NB4 (cell line): ENCODE measurements around the gene CTBP2.

Source experiments
- MAX ChIP-seq: IDR thresholded peaks from 2 replicates; pipeline ENCODE4 v1.6.1; 2011; ENCODE audit warnings: low read depth, low read length
- MYC ChIP-seq: IDR thresholded peaks from 2 replicates; pipeline ENCODE4 v1.6.1; 2011; ENCODE audit warnings: low read depth, low read length
- POLR2A ChIP-seq: IDR thresholded peaks from 2 replicates; pipeline ENCODE4 v1.6.1; 2011; ENCODE audit warnings: mild to moderate bottlenecking; ENCODE audit not compliant: insufficient read length; ENCODE audit errors: extremely low read depth
- TF ChIP-seq, protein P1 (sequence below): IDR thresholded peaks from one replicate; pipeline ENCODE4 v1.5.1; 2012; ENCODE audit warnings: low read depth, low read length

- TF ChIP-seq, protein P1, sequence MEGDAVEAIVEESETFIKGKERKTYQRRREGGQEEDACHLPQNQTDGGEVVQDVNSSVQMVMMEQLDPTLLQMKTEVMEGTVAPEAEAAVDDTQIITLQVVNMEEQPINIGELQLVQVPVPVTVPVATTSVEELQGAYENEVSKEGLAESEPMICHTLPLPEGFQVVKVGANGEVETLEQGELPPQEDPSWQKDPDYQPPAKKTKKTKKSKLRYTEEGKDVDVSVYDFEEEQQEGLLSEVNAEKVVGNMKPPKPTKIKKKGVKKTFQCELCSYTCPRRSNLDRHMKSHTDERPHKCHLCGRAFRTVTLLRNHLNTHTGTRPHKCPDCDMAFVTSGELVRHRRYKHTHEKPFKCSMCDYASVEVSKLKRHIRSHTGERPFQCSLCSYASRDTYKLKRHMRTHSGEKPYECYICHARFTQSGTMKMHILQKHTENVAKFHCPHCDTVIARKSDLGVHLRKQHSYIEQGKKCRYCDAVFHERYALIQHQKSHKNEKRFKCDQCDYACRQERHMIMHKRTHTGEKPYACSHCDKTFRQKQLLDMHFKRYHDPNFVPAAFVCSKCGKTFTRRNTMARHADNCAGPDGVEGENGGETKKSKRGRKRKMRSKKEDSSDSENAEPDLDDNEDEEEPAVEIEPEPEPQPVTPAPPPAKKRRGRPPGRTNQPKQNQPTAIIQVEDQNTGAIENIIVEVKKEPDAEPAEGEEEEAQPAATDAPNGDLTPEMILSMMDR = no peak
- no peak for TF ChIP-seq POLR2A
- TF ChIP-seq MYC = no peak
- no peak for TF ChIP-seq MAX
Measured at GRCh38 chr10:124993345-124993708, 167.0 kb downstream of the CTBP2 start.
